Uterus (tissue), 2 donors: ENCODE results near the gene ABI1.

ENCODE experiments used
- POLR2A ChIP-seq, 2 donors: fragments of 450-650 bp; IDR thresholded peaks; one replicate each; pipeline ENCODE4 v1.6.1; 2016; ENCODE audit warnings: antibody characterized with exemption in 2 of 2, mild to moderate bottlenecking in 1 of 2, moderate library complexity in 1 of 2
- TF ChIP-seq, protein P1 (sequence below), 4 experiments: fragments of 200-600 bp in 2 of 4; fragments of 450-650 bp in 2 of 4; sonication (generic) in 2 of 4; IDR thresholded peaks; one replicate each; pipeline ENCODE4 v1.5.1; 2016 to 2019; ENCODE audit warnings: antibody characterized with exemption in 4 of 4, mild to moderate bottlenecking in 2 of 4, moderate library complexity in 1 of 4

DNA sequence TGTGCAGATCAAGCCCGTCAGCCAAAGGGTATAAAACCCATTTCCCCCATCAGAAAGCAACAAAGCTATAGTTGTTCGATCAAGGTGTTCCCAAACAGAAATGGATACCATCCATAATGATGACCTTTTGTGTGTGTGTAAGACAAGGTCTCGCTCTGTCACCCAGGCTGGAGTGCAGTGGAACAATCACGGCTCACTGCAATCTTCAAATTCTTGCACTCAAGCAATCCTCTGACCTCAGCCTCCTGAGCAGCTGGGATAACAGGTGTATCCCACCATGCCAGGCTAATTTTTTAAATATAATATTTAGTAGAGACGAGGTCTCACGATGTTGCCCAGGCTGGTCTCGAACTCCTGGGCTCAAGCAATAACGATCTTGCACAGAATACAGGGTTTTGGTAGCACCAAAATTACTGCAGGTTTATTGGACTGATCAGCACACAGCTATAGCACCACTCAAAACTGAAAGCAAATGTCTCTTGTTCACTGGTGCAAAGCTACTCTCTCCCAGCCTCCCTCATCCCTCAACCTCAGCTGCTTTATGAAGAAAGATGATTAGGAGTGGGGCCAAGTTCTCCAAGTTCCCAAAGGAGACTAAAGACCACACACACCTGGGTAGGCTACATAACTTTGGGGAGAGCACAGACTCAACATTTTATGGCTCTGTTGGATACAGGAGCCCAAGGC lies 80.5 kb downstream of the ABI1 start:
- TF ChIP-seq, protein P1, sequence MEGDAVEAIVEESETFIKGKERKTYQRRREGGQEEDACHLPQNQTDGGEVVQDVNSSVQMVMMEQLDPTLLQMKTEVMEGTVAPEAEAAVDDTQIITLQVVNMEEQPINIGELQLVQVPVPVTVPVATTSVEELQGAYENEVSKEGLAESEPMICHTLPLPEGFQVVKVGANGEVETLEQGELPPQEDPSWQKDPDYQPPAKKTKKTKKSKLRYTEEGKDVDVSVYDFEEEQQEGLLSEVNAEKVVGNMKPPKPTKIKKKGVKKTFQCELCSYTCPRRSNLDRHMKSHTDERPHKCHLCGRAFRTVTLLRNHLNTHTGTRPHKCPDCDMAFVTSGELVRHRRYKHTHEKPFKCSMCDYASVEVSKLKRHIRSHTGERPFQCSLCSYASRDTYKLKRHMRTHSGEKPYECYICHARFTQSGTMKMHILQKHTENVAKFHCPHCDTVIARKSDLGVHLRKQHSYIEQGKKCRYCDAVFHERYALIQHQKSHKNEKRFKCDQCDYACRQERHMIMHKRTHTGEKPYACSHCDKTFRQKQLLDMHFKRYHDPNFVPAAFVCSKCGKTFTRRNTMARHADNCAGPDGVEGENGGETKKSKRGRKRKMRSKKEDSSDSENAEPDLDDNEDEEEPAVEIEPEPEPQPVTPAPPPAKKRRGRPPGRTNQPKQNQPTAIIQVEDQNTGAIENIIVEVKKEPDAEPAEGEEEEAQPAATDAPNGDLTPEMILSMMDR (IDR thresholded peaks at IDR 0.05): no peak
- TF ChIP-seq POLR2A (IDR thresholded peaks at IDR 0.05): no peak
